Chondrocyte (in vitro differentiated cells): ENCODE measurements around the gene RNF125. TPM values are rescaled to one million over a fixed set of nuclear protein-coding genes. Genes with fewer than 3 reads are reported as not detected.

Experiments
- DNase-seq: peaks from one replicate; pipeline ENCODE4 v3.0.0; 2021; ENCODE audit warnings: mixed read lengths, low spot score
- H3K27ac Mint-ChIP-seq: one replicate; pipeline ENCODE4 v1.8.0; 2021; ENCODE audit warnings: mild to moderate bottlenecking, moderate library complexity, mixed read lengths; ENCODE audit not compliant: unreplicated experiment
- H3K27me3 Mint-ChIP-seq: 2 replicates; pipeline ENCODE4 v1.8.0; 2021; ENCODE audit warnings: low read depth, mixed read lengths
- H3K36me3 Mint-ChIP-seq: 2 replicates; pipeline ENCODE4 v1.8.0; 2021; ENCODE audit warnings: low read depth, mixed read lengths
- H3K4me1 Mint-ChIP-seq: 2 replicates; pipeline ENCODE4 v1.8.0; 2021; ENCODE audit warnings: low read depth, mild to moderate bottlenecking, mixed read lengths
- H3K4me3 Mint-ChIP-seq: one replicate; pipeline ENCODE4 v1.8.0; 2021; ENCODE audit warnings: mild to moderate bottlenecking, moderate library complexity, mixed read lengths; ENCODE audit not compliant: unreplicated experiment
- H3K9me3 Mint-ChIP-seq: 2 replicates; pipeline ENCODE4 v1.8.0; 2021; ENCODE audit warnings: low read depth, mixed read lengths
- total RNA-seq: library from RNA; stranded (reverse); gene quantifications from 3 replicates; pipeline ENCODE4 v1.2.1, GENCODE V29; 2021
- TF ChIP-seq, protein P1 (sequence below): fragments of 200-600 bp; sonication (generic); IDR thresholded peaks from 2 replicates; pipeline ENCODE4 v1.5.0; 2021; ENCODE audit warnings: antibody characterized with exemption, mild to moderate bottlenecking, moderate library complexity

RNF125 gene
- total RNA-seq, 1 donor from 2014 or later: 0.60 TPM

DNA sequence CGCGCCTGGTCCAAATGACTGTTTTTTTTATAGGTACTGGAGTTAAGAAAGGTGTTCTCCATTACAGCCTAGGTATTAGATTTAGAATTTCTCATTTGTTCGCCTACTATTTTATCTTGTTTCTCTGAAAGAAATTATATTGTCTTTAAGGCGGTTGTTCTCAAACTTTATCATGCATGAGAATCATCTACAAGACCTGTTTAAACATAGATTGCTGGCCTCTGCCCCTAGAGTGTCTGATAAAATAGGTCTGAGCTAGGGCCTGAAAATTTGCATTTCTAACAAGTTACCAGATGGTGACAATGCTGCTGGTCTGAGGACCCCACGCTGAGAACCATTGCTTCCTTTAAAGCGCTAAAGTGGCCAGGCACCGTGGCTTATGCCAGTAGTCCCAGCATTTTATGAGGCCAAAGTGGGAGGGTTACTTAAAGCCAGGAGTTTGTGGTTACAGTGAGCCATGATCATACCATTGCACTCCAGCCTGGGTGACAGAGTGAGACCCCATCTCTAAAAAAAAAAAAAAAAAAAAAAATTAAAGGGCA, 39.1 kb downstream of the RNF125 start:
- H3K9me3 Mint-ChIP-seq: no peaks in the 10 kb centered on the region
- DNase-seq: no peak
- no peak overlapping the region for H3K27ac Mint-ChIP-seq
- no peak overlapping the region for H3K4me3 Mint-ChIP-seq
- no peaks in the 10 kb centered on the region for H3K4me1 Mint-ChIP-seq
- no peaks in the 10 kb centered on the region for H3K27me3 Mint-ChIP-seq
- no peaks in the 10 kb centered on the region for H3K36me3 Mint-ChIP-seq
- TF ChIP-seq, protein P1, sequence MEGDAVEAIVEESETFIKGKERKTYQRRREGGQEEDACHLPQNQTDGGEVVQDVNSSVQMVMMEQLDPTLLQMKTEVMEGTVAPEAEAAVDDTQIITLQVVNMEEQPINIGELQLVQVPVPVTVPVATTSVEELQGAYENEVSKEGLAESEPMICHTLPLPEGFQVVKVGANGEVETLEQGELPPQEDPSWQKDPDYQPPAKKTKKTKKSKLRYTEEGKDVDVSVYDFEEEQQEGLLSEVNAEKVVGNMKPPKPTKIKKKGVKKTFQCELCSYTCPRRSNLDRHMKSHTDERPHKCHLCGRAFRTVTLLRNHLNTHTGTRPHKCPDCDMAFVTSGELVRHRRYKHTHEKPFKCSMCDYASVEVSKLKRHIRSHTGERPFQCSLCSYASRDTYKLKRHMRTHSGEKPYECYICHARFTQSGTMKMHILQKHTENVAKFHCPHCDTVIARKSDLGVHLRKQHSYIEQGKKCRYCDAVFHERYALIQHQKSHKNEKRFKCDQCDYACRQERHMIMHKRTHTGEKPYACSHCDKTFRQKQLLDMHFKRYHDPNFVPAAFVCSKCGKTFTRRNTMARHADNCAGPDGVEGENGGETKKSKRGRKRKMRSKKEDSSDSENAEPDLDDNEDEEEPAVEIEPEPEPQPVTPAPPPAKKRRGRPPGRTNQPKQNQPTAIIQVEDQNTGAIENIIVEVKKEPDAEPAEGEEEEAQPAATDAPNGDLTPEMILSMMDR: no peak

DNA sequence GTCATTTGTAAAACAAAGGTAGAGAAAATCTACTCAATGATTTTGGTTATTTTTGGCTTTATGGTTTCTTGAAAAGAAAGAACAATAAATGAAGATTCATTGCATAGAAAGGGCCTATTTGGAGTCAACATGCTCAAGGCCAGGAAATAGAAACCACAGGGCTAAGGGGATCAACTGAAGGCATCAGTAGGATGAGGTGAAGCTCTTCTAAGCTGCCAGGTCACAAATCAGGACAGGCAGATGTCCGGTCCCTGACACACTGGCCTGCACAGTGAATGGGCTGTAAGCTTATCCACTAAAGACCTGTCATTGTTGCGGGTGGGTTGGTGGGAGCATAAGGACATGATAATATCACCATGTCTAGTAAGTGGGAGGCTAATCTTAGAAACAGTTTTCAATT, 41.4 kb downstream of the RNF125 start:
- Mint-ChIP-seq H3K27ac (no peak overlapping the region), H3K36me3 (no peaks in the 10 kb centered on the region), H3K4me3 (no peak overlapping the region), H3K9me3 (no peaks in the 10 kb centered on the region), H3K27me3 (no peaks in the 10 kb centered on the region), H3K4me1 (peaks cover 9% of the 10 kb centered on the region)
- no peak for DNase-seq
- TF ChIP-seq, protein P1: no peak

DNA sequence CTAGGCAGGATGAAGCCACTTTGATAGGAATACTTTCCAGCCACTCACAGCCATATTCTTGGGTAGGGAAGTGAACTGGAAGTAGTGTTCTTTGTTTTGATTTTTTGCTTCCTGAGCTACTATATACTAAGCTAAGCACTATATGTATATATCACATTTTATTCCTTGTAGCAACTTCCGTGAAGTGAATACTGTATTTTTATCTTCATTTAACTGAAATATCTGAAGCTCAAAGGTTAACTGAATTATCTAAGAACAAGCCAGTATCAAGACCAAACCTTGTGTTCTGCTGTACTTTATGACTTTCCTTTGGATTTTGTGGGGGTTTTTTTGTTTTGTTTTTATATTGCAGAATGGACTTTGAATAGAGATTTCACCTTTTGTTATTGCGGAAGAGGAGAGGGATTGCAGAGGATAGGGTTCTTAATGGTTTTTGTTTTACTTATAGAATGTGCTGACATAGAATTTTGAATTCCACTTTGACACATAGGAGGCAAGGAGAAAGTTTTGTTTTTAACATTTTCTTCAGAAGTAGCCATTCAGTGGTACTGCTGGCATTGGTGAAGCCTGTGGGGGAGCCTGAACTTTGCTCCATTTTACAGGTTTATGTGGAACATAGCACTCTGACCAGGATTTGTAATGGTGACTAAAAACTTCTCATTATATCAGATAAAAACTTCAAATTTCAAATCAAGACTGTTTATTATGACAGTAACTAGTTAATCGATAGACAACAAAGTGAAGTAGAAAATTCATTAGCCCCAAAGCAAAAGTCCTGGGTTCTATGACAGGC, 48.9 kb downstream of the RNF125 start:
- H3K9me3 Mint-ChIP-seq: no peaks in the 10 kb centered on the region
- no peak overlapping the region for H3K4me3 Mint-ChIP-seq
- H3K27me3 Mint-ChIP-seq: no peaks in the 10 kb centered on the region
- no peak for DNase-seq
- no peak overlapping the region for H3K27ac Mint-ChIP-seq
- TF ChIP-seq, protein P1: no peak
- H3K36me3 Mint-ChIP-seq: no peaks in the 10 kb centered on the region
- H3K4me1 Mint-ChIP-seq: peaks cover 9% of the 10 kb centered on the region

DNA sequence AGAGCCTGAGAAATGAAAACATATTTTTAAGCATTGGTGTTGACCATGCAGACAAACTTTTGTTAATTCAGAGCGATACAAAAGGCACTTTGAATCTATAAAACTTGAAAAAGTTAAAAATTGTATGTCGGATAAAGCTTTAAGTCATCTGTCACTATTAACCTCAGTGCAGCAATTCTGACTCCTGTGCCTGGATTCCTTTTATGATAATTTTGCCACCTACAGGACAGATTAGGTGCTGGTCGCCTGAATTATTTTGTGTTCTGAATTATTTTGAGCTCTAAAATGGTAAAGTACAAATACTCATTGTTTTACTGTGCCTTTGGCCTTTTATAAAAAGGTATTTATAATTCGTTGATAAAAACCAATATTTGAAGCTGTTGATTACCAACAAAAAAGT, 53.7 kb downstream of the RNF125 start:
- no peak overlapping the region for H3K4me3 Mint-ChIP-seq
- TF ChIP-seq, protein P1: peak; percentile 77
- no peak overlapping the region for H3K27ac Mint-ChIP-seq
- no peaks in the 10 kb centered on the region for H3K27me3 Mint-ChIP-seq
- no peaks in the 10 kb centered on the region for H3K9me3 Mint-ChIP-seq
- H3K4me1 Mint-ChIP-seq: peaks cover 2% of the 10 kb centered on the region
- DNase-seq: no peak
- no peaks in the 10 kb centered on the region for H3K36me3 Mint-ChIP-seq

DNA sequence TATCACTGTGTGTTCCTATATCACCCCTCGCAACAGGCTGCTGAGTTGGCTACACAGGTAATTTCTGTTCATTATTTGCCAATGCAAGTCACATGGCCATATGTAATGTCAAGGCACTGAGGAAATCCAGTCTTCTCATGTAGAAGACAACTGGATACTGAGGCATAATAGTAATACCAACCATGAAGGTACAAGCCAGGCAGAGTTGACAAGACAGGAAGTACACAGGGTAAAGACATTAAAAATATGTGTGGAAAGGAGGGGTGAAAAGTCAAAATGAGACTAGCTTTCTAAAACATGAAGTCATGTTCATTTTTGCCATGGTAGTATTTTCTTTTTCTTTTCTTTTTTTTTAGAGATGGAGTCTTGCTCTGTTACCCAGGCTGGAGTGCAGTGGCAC, 55.6 kb downstream of the RNF125 start:
- peaks cover 2% of the 10 kb centered on the region for H3K4me1 Mint-ChIP-seq

More for the DNA sequence above, 55.6 kb downstream of the RNF125 start:
- no peak overlapping the region for H3K27ac Mint-ChIP-seq
- H3K4me3 Mint-ChIP-seq: no peak overlapping the region
- H3K27me3 Mint-ChIP-seq: no peaks in the 10 kb centered on the region
- no peaks in the 10 kb centered on the region for H3K36me3 Mint-ChIP-seq
- no peak for DNase-seq
- H3K9me3 Mint-ChIP-seq: no peaks in the 10 kb centered on the region
- TF ChIP-seq, protein P1: no peak
